SK-N-SH (cell line): Measurements from ENCODE around the gene ZNF827. TPM values are rescaled to one million over a fixed set of nuclear protein-coding genes. Genes with fewer than 3 reads are reported as not detected.

Source experiments
- CTCF ChIA-PET: fragments of 300-600, 350-600 bp; formaldehyde crosslinking; extraction: SDS; loops from one replicate; lab custom pipeline; 2021; lab: Yijun Ruan, JAX
- POLR2A ChIA-PET: fragments of 350-600 bp; sonication (Branson Sonifier 250); formaldehyde crosslinking; extraction: SDS; loops from one replicate; lab custom pipeline; 2020; ENCODE audit warnings: antibody characterized with exemption, inconsistent platforms; lab: Yijun Ruan, JAX
- DNase-seq: peaks from one replicate; pipeline ENCODE4 v3.0.0; 2012
- H2AFZ ChIP-seq: fragments of 200-600 bp; sonication (generic); 2 replicates; pipeline ENCODE4 v1.8.1; 2016; ENCODE audit warnings: antibody characterized with exemption, mild to moderate bottlenecking, low read depth
- H3F3A ChIP-seq: fragments of 200-600 bp; sonication (generic); replicated peaks from 2 replicates; pipeline ENCODE3; 2016; ENCODE audit warnings: antibody characterized with exemption, mild to moderate bottlenecking; ENCODE audit not compliant: insufficient read depth
- H3K27ac ChIP-seq, 2 experiments: fragments of 200-500 bp in 1 of 2; fragments of 200-600 bp in 1 of 2; sonication (Bioruptor generic) in 1 of 2; sonication (generic), shearing (Covaris generic) in 1 of 2; 2 replicates each; pipeline versions ENCODE4 v1.5.1 to v1.6.1; 2014 to 2016; ENCODE audit warnings: low read depth in 2 of 2, inconsistent platforms in 1 of 2, low read length in 1 of 2, mild to moderate bottlenecking in 1 of 2, mixed read lengths in 1 of 2
- H3K27me3 ChIP-seq: fragments of 200-600 bp; sonication (generic), shearing (Covaris generic); 2 replicates; pipeline ENCODE4 v1.6.1; 2016; ENCODE audit warnings: mixed run types; ENCODE audit not compliant: insufficient read depth
- H3K36me3 ChIP-seq, 2 experiments: fragments of 200-500 bp in 1 of 2; fragments of 200-600 bp in 1 of 2; sonication (Bioruptor generic) in 1 of 2; sonication (generic) in 1 of 2; replicated peaks in 1 of 2; 2 replicates each; pipeline versions ENCODE3 to v1.5.1; 2014 to 2016; ENCODE audit warnings: low read length in 1 of 2, mild to moderate bottlenecking in 1 of 2; ENCODE audit not compliant: insufficient read depth in 2 of 2, control insufficient read depth in 1 of 2
- H3K4me1 ChIP-seq, 2 experiments: fragments of 200-500 bp in 1 of 2; fragments of 200-600 bp in 1 of 2; sonication (Bioruptor generic) in 1 of 2; sonication (generic), shearing (Covaris generic) in 1 of 2; 2 replicates each; pipeline versions ENCODE4 v1.5.1 to v1.6.1; 2014 to 2016; ENCODE audit warnings: low read depth in 1 of 2, low read length in 1 of 2, mixed run types in 1 of 2; ENCODE audit not compliant: insufficient read depth in 2 of 2, control insufficient read depth in 1 of 2
- H3K4me2 ChIP-seq: fragments of 200-600 bp; sonication (generic), shearing (Covaris generic); 2 replicates; pipeline ENCODE4 v1.6.1; 2017; ENCODE audit warnings: mixed run types
- H3K4me3 ChIP-seq, 2 experiments: fragments of 200-500 bp in 1 of 2; fragments of 200-600 bp in 1 of 2; sonication (Bioruptor generic) in 1 of 2; sonication (generic), shearing (Covaris generic) in 1 of 2; 2 replicates each; pipeline versions ENCODE4 v1.5.1 to v1.8.1; 2014 to 2016; ENCODE audit warnings: low read depth in 2 of 2, inconsistent platforms in 1 of 2, low read length in 1 of 2, mild to moderate bottlenecking in 1 of 2, mixed read lengths in 1 of 2, moderate library complexity in 1 of 2
- H3K79me2 ChIP-seq: fragments of 200-600 bp; sonication (generic); 2 replicates; pipeline ENCODE4 v1.8.1; 2017; ENCODE audit warnings: mild to moderate bottlenecking; ENCODE audit not compliant: insufficient read depth
- H3K9ac ChIP-seq: fragments of 200-600 bp; sonication (generic); 2 replicates; pipeline ENCODE4 v1.6.1; 2017; ENCODE audit warnings: mixed run types
- H3K9me2 ChIP-seq: fragments of 200-600 bp; sonication (generic); 2 replicates; pipeline ENCODE4 v1.6.1; 2017; ENCODE audit warnings: mixed run types
- H3K9me3 ChIP-seq: fragments of 200-600 bp; sonication (generic); 2 replicates; pipeline ENCODE4 v1.6.1; 2017; ENCODE audit warnings: mixed run types, mild to moderate bottlenecking, moderate library complexity
- H4K20me1 ChIP-seq: fragments of 200-600 bp; sonication (generic); 2 replicates; pipeline ENCODE4 v1.6.1; 2017; ENCODE audit warnings: mild to moderate bottlenecking, mixed run types; ENCODE audit not compliant: insufficient read depth
- ELF1 ChIP-seq: IDR thresholded peaks from 2 replicates; pipeline ENCODE4 v1.4.0; 2012
- EP300 ChIP-seq, 2 experiments: IDR thresholded peaks; 2 replicates each; pipeline versions ENCODE4 v1.4.0 to v1.6.1; 2012; ENCODE audit warnings: borderline replicate concordance in 1 of 2, low read depth in 1 of 2, low read length in 1 of 2
- EZH2phosphoT487 ChIP-seq: fragments of 200-600 bp; sonication (generic); IDR thresholded peaks from 2 replicates; pipeline ENCODE4 v1.6.1; 2017; ENCODE audit warnings: low read depth, mixed run types, mild to moderate bottlenecking, antibody characterized with exemption, moderate library complexity, borderline replicate concordance
- FOXJ3 ChIP-seq: sonication (generic); formaldehyde crosslinking; IDR thresholded peaks from 2 replicates; pipeline ENCODE4 v1.5.1; 2020; ENCODE audit warnings: mild to moderate bottlenecking, missing genetic modification reagents
- FOXM1 ChIP-seq: IDR thresholded peaks from 2 replicates; pipeline ENCODE4 v1.4.0; 2012; ENCODE audit warnings: low read depth, mild to moderate bottlenecking
- JUND ChIP-seq: IDR thresholded peaks from 2 replicates; pipeline ENCODE4 v1.4.0; 2012
- PBX3 ChIP-seq: IDR thresholded peaks from 2 replicates; pipeline ENCODE4; 2012
- POLR2AphosphoS5 ChIP-seq: IDR thresholded peaks from 2 replicates; pipeline ENCODE4 v1.6.1; 2012; ENCODE audit warnings: low read depth, low read length
- RCOR1 ChIP-seq: fragments of 150-350 bp; IDR thresholded peaks from 2 replicates; pipeline ENCODE4 v1.6.1; 2017; ENCODE audit warnings: antibody characterized with exemption, low read length
- REST ChIP-seq: IDR thresholded peaks from 2 replicates; pipeline ENCODE4 v1.6.1; 2012; ENCODE audit warnings: mild to moderate bottlenecking, low read depth, low read length, moderate library complexity
- SIN3A ChIP-seq: IDR thresholded peaks from 2 replicates; pipeline ENCODE4 v1.6.1; 2012; ENCODE audit warnings: low read depth, mild to moderate bottlenecking, low read length, moderate library complexity, borderline replicate concordance
- TAF1 ChIP-seq: IDR thresholded peaks from 2 replicates; pipeline ENCODE4 v1.6.1; 2012; ENCODE audit warnings: low read depth, mild to moderate bottlenecking, low read length, moderate library complexity, borderline replicate concordance
- USF2 ChIP-seq: fragments of 150-350 bp; IDR thresholded peaks from 2 replicates; pipeline ENCODE4 v1.6.1; 2017; ENCODE audit warnings: antibody characterized with exemption, low read length, low read depth, borderline replicate concordance
- ZBTB33 ChIP-seq: IDR thresholded peaks from 2 replicates; pipeline ENCODE4 v1.4.0; 2012; ENCODE audit warnings: low read depth, borderline replicate concordance
- WGBS: methylation state at CpG from one replicate; pipeline ENCODE4 v1.1.6; 2017; ENCODE audit warnings: low lambda C conversion rate; 5-methylcytosine and 5-hydroxymethylcytosine counted together
- polyA plus RNA-seq, 3 experiments: library from polyadenylated mRNA; depleted of rRNA; stranded (reverse); fragments of >200 nt; gene quantifications; 2 replicates each; pipeline ENCODE4 v1.2.3, GENCODE V29; 2012

The ZNF827 gene
- polyA plus RNA-seq, 1 of the 3 experiments (the other 2 are of a cell fraction) = 23.2 TPM

- H3K27me3 ChIP-seq = no peaks in the 10 kb centered on the region
- H4K20me1 ChIP-seq = peaks cover 22% of the 10 kb centered on the region
- POLR2A ChIA-PET = no interaction called here
- no peaks in the 10 kb centered on the region for H3F3A ChIP-seq
- H3K4me1 ChIP-seq = peaks cover 0 to 14% of the 10 kb centered on the region in 2 experiments; a peak in 2 of 4 replicates
- DNase-seq = no peak
- no peak overlapping the region for H3K4me3 ChIP-seq
- no peak overlapping the region for H2AFZ ChIP-seq
- WGBS = 94% methylated on average over 4 of the region's 4 CpGs
- CTCF ChIA-PET = interaction anchor here (1.4 to 1.5 kb wide), 3 partner anchors 9 to 19 kb away, joined by 3 read pairs; no protein-coding TSS in a partner anchor
- H3K9me3 ChIP-seq = no peaks in the 10 kb centered on the region
- no peak overlapping the region for H3K9ac ChIP-seq
- TF ChIP-seq EP300 (IDR thresholded peaks at IDR 0.05; ENCODE audit: borderline replicate concordance in 1 of 2, low read depth in 1 of 2, low read length in 1 of 2) = no peak
- no peak for TF ChIP-seq POLR2AphosphoS5
- TF ChIP-seq FOXJ3 = no peak
- no peak for TF ChIP-seq USF2
- TF ChIP-seq REST = no peak
- TF ChIP-seq SIN3A = no peak
- TF ChIP-seq ZBTB33 = no peak
- no peak for TF ChIP-seq TAF1
- no peak for TF ChIP-seq ELF1
- TF ChIP-seq FOXM1 = no peak
- TF ChIP-seq PBX3 = no peak
- no peak for TF ChIP-seq EZH2phosphoT487
- no peak for TF ChIP-seq RCOR1
- TF ChIP-seq JUND = no peak
- TF ChIP-seq, all 33 proteins: peak for 0
- Histone ChIP-seq H3K27ac (no peak overlapping the region), H3K4me2 (no peak overlapping the region), H3K79me2 (peaks cover 88% of the 10 kb centered on the region), H3K36me3 (peaks cover 0 to 4% of the 10 kb centered on the region in 2 experiments), H3K9me2 (no peaks in the 10 kb centered on the region)
Measured at GRCh38 chr4:145907390-145907789, 31.2 kb downstream of the ZNF827 start.
